Cerebellar cortex (tissue), 1 donor: ENCODE measurements around the gene BABAM2.

Experiments used
- DNase-seq: peaks from one replicate; pipeline ENCODE4 v3.0.0-alpha.2; 2015; ENCODE audit warnings: low spot score

Gene BABAM2

GRCh38 chr2:28346587-28346986 lies 456.1 kb downstream of the BABAM2 start:
- no peak for DNase-seq

DNA sequence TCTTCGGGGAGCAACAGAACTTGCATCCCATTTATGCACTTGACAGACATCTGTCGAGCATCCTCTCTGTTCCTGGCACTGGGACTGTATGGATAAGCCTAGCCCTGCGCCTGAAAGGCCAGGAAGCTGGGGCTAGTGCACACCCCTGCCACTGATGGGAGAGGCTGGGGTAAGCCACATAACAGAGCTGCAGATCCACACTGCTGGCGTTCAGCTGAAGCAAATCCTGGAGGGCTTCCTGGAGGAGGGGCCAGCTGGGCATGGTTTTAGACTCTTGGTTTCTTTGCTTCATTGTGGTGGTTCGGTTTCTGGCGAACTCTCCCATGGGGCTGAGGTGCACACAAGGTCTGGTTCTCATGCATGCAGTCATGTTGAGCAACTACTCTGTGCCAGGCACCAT lies 456.7 kb downstream of the BABAM2 start:
- DNase-seq = no peak

DNA sequence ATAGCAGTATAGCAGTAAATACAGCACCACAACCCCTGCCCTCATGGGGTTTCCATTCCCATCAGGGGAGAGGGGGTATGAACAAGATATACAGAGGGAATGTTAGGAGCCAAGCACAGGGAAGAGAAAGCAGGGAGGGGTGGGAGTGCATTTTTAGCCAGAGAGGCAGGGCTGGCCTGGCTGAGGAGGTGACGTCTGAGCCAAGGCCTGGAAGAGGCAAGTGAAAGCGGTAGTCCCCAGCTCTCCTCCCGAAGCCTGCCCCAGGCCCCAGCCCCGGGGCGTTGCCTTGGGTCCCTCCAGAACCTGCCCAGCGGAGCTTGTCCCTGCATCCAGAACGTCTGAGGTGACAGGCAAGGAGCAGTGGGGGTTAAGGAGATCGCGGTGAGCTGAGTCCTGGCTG lies 457.1 kb downstream of the BABAM2 start:
- DNase-seq = no peak

DNA sequence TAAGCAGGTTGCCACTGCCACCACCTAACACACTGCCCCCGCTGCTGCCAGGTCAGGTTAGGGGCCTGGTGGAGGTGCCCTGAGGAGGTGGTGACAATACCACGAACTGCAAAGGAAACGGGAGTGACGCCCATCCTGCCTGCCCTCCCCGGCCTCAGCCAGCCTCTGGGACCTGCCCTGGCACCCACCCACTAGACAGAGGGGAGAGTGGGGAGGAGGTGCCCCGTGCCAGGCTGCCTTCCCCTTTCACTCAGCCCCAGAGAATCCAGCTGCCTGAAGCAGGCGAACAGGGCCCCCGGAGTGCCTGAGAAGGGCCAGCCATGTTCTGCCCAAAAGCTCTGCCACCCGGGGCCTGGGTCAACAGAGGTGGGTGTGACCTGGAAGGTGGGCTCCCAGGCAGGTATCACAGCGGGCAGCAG lies 457.6 kb downstream of the BABAM2 start:
- DNase-seq = no peak

- DNase-seq = no peak
Measured at GRCh38 chr2:28348921-28349320, 458.4 kb downstream of the BABAM2 start.

DNA sequence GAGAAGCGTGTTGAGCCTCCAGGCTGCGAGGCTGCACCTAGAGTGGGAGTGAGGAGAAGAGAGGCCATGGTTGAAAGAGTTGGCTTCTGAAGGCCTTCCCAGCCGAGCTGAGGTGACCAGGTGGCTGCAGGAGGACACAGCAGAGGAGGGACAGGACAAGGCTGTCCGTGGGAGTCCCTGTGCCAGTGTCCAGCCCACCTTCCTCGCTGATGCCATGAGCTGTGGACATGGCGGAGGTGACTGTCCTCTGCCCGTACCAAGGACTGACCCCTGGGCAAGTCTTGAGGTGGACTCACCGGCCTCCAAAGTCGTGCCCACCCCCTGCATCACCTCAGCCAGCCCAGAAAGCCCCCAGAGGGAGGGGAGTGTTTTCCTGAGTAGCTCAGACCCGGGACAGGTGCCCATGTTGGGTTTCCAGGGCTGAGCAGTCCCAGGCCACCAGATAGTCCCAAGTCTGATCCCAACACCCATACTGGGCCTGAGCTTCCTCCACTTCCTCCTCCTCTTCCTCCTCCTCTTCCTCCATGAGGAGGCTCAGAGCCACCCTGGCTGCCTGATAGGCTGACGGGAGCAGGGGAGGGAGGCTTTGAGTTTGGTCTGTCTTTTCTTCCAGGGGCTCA lies 459.1 kb downstream of the BABAM2 start:
- no peak for DNase-seq

DNA sequence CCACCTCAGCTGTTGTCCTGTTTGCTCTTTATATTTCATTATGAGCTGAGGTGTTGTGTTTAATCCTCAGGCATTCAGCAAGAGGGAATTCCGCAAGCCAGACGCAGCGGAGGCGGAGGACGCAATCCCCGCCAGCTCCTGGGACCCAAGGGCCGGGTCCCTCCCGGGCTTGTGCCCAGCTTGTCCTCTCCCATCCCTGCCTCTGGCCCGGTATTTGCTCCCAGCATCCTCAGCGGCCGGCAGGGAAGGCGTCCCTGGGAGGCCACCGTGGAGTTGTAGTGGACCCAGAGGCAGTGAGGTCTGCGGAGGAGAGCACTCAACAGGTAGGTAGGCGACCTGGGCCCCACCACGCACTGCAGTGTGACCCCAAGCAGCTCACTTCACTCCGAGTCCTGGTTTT lies 459.7 kb downstream of the BABAM2 start:
- no peak for DNase-seq

GRCh38 chr2:28350791-28351285 lies 460.3 kb downstream of the BABAM2 start:
- no peak for DNase-seq

GRCh38 chr2:28351621-28352020 lies 461.1 kb downstream of the BABAM2 start:
- no peak for DNase-seq

- no peak for DNase-seq
Measured at GRCh38 chr2:28352104-28352503, 461.6 kb downstream of the BABAM2 start.

DNA sequence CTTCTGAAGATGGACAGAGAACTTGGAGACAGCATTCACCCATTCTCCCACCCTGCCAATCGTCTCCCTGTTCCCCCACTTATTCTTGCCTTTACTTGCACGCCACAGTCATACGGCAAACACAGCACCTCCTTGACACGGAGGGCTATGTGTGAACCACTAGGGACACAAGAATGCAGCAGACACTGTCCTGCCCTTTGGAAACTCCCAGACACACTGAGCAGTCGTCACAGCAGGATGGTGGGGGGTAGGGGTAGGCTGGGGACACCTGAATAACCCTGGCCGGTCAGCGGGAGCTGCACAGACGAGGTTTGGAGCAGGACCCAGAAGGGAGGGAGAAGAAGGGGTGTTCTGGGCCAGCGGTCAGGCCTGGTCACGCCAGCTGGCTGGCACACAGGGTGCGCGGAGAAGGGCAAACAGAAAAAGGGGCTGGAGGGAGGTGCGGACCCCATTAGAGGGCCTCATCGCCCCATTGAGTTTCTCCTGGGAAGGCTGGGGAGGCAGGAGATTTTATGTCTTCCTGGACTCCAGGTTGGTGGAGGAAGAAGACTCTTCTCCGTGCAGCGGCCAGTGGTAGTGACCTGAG lies 462.2 kb downstream of the BABAM2 start:
- no peak for DNase-seq

- no peak for DNase-seq
Measured at GRCh38 chr2:28354920-28355520, 464.5 kb downstream of the BABAM2 start.

DNA sequence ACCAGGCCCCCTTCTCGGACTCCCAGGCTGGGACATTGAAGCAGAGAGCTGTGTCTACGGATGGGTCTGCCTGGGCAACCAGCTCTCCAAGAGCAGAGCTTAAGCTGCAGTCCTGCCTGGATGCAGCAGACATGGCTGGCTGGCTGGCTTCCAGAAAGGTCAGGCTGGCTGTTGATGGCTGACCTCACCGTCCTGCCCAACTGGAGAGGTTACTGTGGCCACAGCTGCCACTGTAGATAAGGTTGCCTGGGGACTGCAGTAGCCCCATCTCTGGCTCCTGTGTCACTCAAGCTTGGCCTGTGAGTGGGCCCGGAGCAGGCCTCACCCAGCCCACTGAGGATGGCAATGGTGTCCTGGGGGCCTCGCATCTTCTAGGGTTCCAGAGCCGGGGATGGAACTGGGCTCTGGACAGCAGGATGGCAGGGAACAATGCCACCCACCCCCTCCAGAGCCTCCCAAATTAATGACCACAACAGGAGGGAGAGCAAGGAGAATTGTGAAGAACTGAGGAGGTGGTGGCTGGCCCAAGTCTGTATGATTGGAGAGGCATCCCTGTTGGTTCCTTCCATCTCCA lies 465.1 kb downstream of the BABAM2 start:
- DNase-seq = no peak

DNA sequence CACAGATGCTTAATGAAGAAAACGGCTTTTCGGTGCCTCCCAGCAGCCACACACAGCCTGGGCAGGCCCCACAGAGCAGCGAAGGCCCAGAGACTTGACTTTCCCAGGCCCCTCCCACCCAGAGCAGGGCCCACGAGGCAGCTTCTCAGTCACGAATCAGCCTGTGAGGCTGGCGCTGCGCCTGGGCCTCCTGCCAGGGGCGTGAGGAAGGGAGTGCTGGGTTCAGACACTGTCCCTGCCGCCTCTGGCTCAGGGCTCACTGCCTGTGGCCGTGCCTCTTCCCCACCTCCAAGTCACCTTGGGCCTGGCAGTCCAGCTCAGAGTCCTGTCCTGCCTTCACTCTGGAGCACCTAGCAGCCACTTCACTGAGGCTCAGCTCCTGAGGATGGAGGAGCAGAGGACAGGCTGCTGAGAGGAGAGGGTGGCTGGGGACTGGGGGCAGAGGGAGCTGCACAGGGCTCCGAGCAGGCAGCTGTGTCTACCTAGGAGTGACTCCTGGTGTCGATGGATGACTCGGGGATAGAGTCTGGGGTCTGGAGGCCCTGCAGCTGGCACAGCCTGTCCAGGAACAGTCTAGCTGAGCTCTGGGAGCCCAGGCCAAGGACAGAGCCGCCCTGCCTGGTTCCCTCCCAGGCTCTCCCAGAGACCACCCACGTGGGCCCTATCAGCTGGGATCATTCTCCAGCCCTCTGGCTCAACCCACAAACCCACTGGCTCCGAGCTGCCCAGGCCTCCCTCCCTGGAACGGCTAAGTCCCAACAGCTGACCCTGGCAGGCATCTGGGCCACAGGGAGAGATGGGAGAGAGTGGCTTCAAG lies 465.8 kb downstream of the BABAM2 start:
- peak; percentile 31 for DNase-seq

- no peak for DNase-seq
Measured at GRCh38 chr2:28357055-28357454, 466.5 kb downstream of the BABAM2 start.

DNA sequence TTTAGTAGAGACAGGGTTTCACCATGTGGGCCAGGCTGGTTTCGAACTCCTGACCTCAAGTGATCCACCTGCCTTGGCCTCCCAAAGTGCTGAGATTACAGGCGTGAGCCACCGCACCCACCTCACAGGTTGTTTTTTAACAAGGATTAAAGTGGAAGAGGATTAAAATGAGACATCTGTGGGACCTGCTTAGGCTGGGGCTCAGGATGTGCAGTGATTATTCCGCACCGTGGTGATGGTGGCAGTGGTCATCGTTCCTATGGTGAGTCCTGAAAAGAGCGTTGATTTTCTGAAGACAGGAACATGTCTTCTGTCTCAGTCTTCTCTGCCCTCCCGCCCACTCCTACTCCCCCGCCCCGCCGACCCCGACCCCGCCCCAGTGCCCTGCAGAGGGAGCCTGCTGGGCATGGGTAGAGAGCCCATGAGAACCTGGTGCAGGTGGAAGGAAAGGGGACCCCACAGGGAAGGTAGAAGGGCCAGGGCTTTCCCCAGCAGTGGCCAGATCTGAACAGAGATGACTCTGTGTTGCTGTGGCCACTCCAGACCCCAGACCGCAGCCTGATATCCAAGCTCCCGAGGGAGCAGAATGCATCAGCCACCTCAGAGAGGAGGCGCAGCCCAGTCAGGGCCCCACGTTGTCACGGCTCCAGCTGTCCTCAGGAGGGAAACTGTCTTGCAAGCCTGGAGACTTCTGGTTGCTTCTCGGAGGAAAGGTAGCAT lies 467.6 kb downstream of the BABAM2 start:
- DNase-seq = no peak

DNA sequence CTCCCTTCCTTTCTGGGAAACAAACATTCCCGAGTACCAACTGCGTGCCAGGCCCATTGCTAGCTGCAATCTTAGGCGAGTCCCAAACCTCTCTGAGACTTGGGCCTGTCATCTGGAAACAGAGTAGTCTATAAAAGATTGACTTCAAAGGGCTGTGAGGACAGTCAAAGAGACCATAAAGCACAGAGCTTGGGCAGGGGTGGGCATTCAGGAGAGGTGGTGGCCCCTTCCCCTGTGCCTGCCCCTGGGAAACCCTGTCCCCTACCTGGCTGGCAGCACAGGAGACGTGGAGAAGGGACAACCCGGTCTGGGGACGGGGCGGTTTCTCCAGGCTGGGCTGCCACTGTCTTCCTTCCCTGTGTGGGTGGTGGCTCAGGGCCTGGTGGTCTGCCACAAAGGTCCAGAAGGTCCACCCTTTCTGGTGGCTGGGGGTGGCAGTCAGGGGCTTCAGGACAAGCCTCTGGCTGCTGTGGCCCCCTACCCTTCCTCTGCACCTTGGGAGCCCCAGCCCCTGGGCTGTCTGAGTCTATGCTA lies 468.2 kb downstream of the BABAM2 start:
- no peak for DNase-seq

GRCh38 chr2:28359222-28360057 lies 468.9 kb downstream of the BABAM2 start:
- no peak for DNase-seq

DNA sequence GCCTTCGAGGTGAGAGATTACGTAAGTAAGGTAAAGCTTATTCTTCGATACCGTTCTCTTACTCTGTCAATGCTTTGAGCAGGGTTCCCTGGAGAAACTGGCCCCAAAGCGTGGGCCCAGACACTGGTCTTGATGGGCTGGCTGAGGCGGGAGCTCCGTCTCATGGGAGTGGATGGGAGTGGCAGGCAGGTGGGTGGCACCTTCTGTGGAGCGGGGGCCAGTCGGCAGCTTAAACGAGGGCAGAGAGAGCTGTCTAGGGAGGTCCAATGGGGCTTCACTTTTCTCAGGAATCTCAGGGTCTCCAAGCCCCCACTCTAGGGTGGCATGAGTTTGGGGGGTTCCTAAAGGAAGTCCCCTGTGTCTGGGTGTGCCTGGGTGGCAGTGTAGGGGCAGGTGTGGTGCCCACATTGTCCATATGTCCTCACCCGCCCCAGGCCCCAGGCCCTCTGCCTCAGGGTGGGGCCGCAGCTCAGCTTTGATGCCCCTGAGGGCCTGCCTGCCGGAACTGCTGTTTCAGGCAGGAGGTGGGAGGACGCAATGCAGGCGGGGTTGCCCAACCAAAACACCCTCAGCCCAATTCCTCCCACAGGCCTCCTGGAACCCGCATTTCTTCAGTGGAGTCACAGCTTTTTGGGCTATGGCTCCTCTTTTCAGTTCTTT lies 469.7 kb downstream of the BABAM2 start:
- DNase-seq = no peak

GRCh38 chr2:28360718-28361293 lies 470.3 kb downstream of the BABAM2 start:
- DNase-seq = no peak
